HepG2 (cell line): ENCODE measurements around the gene FAM120B. TPM values are rescaled to one million over a fixed set of nuclear protein-coding genes. Genes with fewer than 3 reads are reported as not detected.
A peak's percentile ranks its signal among the peaks of the same experiment; 100 is the strongest.

ENCODE experiments used
- ATAC-seq: fragments of 200-7000 bp; cut with Tn5 transposase; 3 replicates; pipeline ENCODE4 v1.9.1; 2020; ENCODE audit warnings: mild to moderate bottlenecking, moderate library complexity
- BruUV-seq: library from RNA; stranded (reverse); fragments of 400-500 nt; replicated peaks from 2 replicates; lab custom pipeline; 2021; lab: Mats Ljungman, UMichigan
- CTCF ChIA-PET: fragments of 300-600 bp; formaldehyde crosslinking; extraction: SDS; loops from one replicate; lab custom pipeline; 2021; ENCODE audit warnings: low total read pairs, inconsistent platforms, low intra/inter-chr PET ratio; lab: Yijun Ruan, JAX
- POLR2A ChIA-PET: fragments of 350-600 bp; sonication (Branson Sonifier 250); formaldehyde crosslinking; loops from one replicate; lab custom pipeline; 2020; ENCODE audit warnings: antibody characterized with exemption, inconsistent platforms; lab: Yijun Ruan, JAX
- DNase-seq: peaks from one replicate; pipeline ENCODE4 v3.0.0-alpha.2; 2015; ENCODE audit warnings: low spot score
- FAIRE-seq: peaks from 3 replicates; lab custom pipeline; 2011; peaks lifted over from hg19 to GRCh38; lab: Jason Lieb, UNC
- H2AFZ ChIP-seq: one replicate; pipeline ENCODE4 v1.6.1; 2011; ENCODE audit warnings: low read length, inconsistent platforms
- H3K27ac ChIP-seq: fragments of 300-600 bp; 3 replicates; pipeline ENCODE4 v1.8.0; 2011; ENCODE audit warnings: mixed run types, mild to moderate bottlenecking, mixed read lengths, low read length, inconsistent platforms; ENCODE audit not compliant: insufficient read depth; ENCODE audit errors: extremely low read length
- H3K27me3 ChIP-seq, 2 experiments: fragments of 200-600 bp in 1 of 2; 2 replicates in 1 of 2; 3 replicates in 1 of 2; pipeline versions ENCODE4 v1.6.0 to v1.8.0; 2011; ENCODE audit warnings: low read length in 2 of 2, mild to moderate bottlenecking in 2 of 2, moderate library complexity in 2 of 2, inconsistent platforms in 1 of 2; ENCODE audit not compliant: insufficient read depth in 2 of 2, control insufficient read depth in 1 of 2
- H3K36me3 ChIP-seq, 2 experiments: fragments of 200-600 bp in 1 of 2; replicated peaks in 1 of 2; 2 replicates in 1 of 2; 3 replicates in 1 of 2; pipeline versions ENCODE4 v1.5.1 to v1.8.0; 2011; ENCODE audit warnings: low read length in 2 of 2, inconsistent platforms in 1 of 2; ENCODE audit not compliant: insufficient read depth in 2 of 2, control insufficient read depth in 1 of 2
- H3K4me1 ChIP-seq: 2 replicates; pipeline ENCODE4 v1.5.1; 2012; ENCODE audit warnings: low read length, inconsistent platforms; ENCODE audit not compliant: insufficient read depth
- H3K4me2 ChIP-seq: 2 replicates; pipeline ENCODE4 v1.6.0; 2011; ENCODE audit warnings: low read depth, low read length, inconsistent platforms
- H3K4me3 ChIP-seq, 3 experiments: fragments of 200-600 bp in 1 of 3; sonication (generic), shearing (Covaris generic) in 1 of 3; replicated peaks in 1 of 3; 2 replicates each; pipeline ENCODE4 v1.5.1; 2011 to 2016; ENCODE audit warnings: low read length in 3 of 3, inconsistent platforms in 2 of 3, low read depth in 2 of 3, mild to moderate bottlenecking in 2 of 3, control low read depth in 1 of 3, mixed read lengths in 1 of 3; ENCODE audit not compliant: insufficient read depth in 1 of 3
- H3K79me2 ChIP-seq: one replicate; pipeline ENCODE4 v1.6.1; 2011; ENCODE audit warnings: low read length, inconsistent platforms; ENCODE audit not compliant: insufficient read depth
- H3K9ac ChIP-seq: 2 replicates; pipeline ENCODE4 v1.6.0; 2011; ENCODE audit warnings: mild to moderate bottlenecking, low read depth, low read length, inconsistent platforms; ENCODE audit not compliant: insufficient read depth
- H3K9me3 ChIP-seq: 2 replicates; pipeline ENCODE4 v1.5.1; 2012; ENCODE audit warnings: mild to moderate bottlenecking, low read length
- H4K20me1 ChIP-seq: 2 replicates; pipeline ENCODE4 v1.6.0; 2011; ENCODE audit warnings: inconsistent platforms, mild to moderate bottlenecking, low read length, moderate library complexity; ENCODE audit not compliant: insufficient read depth
- EED ChIP-seq: sonication (generic); formaldehyde crosslinking; IDR thresholded peaks from 2 replicates; pipeline ENCODE4 v1.5.0; 2020; ENCODE audit warnings: mild to moderate bottlenecking, missing genetic modification reagents
- GATA4 ChIP-seq: sonication (generic); IDR thresholded peaks from 2 replicates; pipeline ENCODE4 v1.6.1; 2016; ENCODE audit warnings: antibody characterized with exemption, low read depth, borderline replicate concordance
- HMGA1 ChIP-seq: sonication (generic); formaldehyde crosslinking; conservative IDR thresholded peaks from 2 replicates; pipeline ENCODE4 v1.4.0; 2020; ENCODE audit warnings: missing genetic modification reagents
- HOXA9 ChIP-seq: sonication (generic); formaldehyde crosslinking; IDR thresholded peaks from 2 replicates; pipeline ENCODE4 v1.8.1; 2022; ENCODE audit warnings: missing genetic modification reagents, mild to moderate bottlenecking, moderate library complexity, borderline replicate concordance
- KDM4B ChIP-seq: sonication (generic); formaldehyde crosslinking; IDR thresholded peaks from 2 replicates; pipeline ENCODE4 v1.4.0; 2020; ENCODE audit warnings: missing genetic modification reagents
- KLF16 ChIP-seq, 2 experiments: sonication (generic) in 1 of 2; formaldehyde crosslinking in 1 of 2; IDR thresholded peaks; 2 replicates each; pipeline versions ENCODE4 v1.6.1 to v1.8.0; 2016 to 2023; ENCODE audit warnings: missing genetic modification reagents in 2 of 2, missing compliant biosample characterization in 1 of 2
- KMT2B ChIP-seq: IDR thresholded peaks from 2 replicates; pipeline ENCODE4 v1.6.1; 2016; ENCODE audit warnings: missing genetic modification reagents, missing compliant biosample characterization
- NBN ChIP-seq: fragments of 450-650 bp; conservative IDR thresholded peaks from 2 replicates; pipeline ENCODE4 v1.6.1; 2017
- RFX1 ChIP-seq: fragments of 450-650 bp; IDR thresholded peaks from 2 replicates; pipeline ENCODE4 v1.6.1; 2017
- SPEN ChIP-seq: sonication (generic); formaldehyde crosslinking; IDR thresholded peaks from 2 replicates; pipeline ENCODE4 v1.5.1; 2020; ENCODE audit warnings: low read depth, mild to moderate bottlenecking, missing genetic modification reagents
- TAF1 ChIP-seq: sonication (generic); formaldehyde crosslinking; IDR thresholded peaks from 2 replicates; pipeline ENCODE4 v1.4.0; 2020; ENCODE audit warnings: missing genetic modification reagents
- TSC22D2 ChIP-seq: sonication (generic); formaldehyde crosslinking; IDR thresholded peaks from 2 replicates; pipeline ENCODE4 v1.5.1; 2020; ENCODE audit warnings: missing genetic modification reagents, mild to moderate bottlenecking, borderline replicate concordance
- XBP1 ChIP-seq: sonication (generic); formaldehyde crosslinking; IDR thresholded peaks from 2 replicates; pipeline ENCODE4 v1.5.0; 2020; ENCODE audit warnings: missing genetic modification reagents
- ZNF253 ChIP-seq: sonication (generic); formaldehyde crosslinking; IDR thresholded peaks from 2 replicates; pipeline ENCODE4 v1.8.0; 2022; ENCODE audit warnings: mild to moderate bottlenecking, missing genetic modification reagents, borderline replicate concordance
- ZNF292 ChIP-seq: sonication (generic); formaldehyde crosslinking; IDR thresholded peaks from 2 replicates; pipeline ENCODE4 v1.8.1; 2022; ENCODE audit warnings: mild to moderate bottlenecking, low read depth, missing genetic modification reagents, borderline replicate concordance
- ZNF543 ChIP-seq: sonication (generic); formaldehyde crosslinking; IDR thresholded peaks from 2 replicates; pipeline ENCODE4 v1.4.0; 2020; ENCODE audit warnings: mild to moderate bottlenecking, missing genetic modification reagents
- ZNF670 ChIP-seq: sonication (generic); formaldehyde crosslinking; IDR thresholded peaks from 2 replicates; pipeline ENCODE4 v1.8.0; 2022; ENCODE audit warnings: mild to moderate bottlenecking, missing genetic modification reagents, borderline replicate concordance
- ZNF724P ChIP-seq: sonication (generic); formaldehyde crosslinking; IDR thresholded peaks from 2 replicates; pipeline ENCODE4 v1.8.0; 2022; ENCODE audit warnings: missing genetic modification reagents, borderline replicate concordance
- ZNF83 ChIP-seq: sonication (generic); formaldehyde crosslinking; IDR thresholded peaks from 2 replicates; pipeline ENCODE4 v1.4.0; 2020; ENCODE audit warnings: missing genetic modification reagents, mild to moderate bottlenecking, borderline replicate concordance
- ZSCAN9 ChIP-seq: IDR thresholded peaks from 2 replicates; pipeline ENCODE4 v1.6.1; 2016; ENCODE audit warnings: borderline replicate concordance
- WGBS: methylation state at CpG from one replicate; pipeline ENCODE4 v1.1.6; 2017; ENCODE audit warnings: low lambda C conversion rate; 5-methylcytosine and 5-hydroxymethylcytosine counted together
- in situ Hi-C: cut with HindIII; loops from 2 replicates; pipeline ENCODE4 v1.10.0; 2017; ENCODE audit warnings: low pct_unique_long_range_greater_than_20kb; ENCODE audit not compliant: extremely low pct_ligation_motif_present
- intact Hi-C: fragments of 100-400 bp; cut with micrococcal nuclease; formaldehyde crosslinking; loops from one replicate; pipeline ENCODE4 v1.10.0; 2022; ENCODE audit not compliant: unreplicated experiment
- polyA plus RNA-seq, 8 experiments: library from polyadenylated mRNA; depleted of rRNA in 3 of 8; stranded (reverse) in 7 of 8; unstranded in 1 of 8; fragments of >200 nt; fragmentation: Illumina TruSeq in 4 of 8; extraction: Trizol in 4 of 8; gene quantifications; 2 replicates each; pipeline versions ENCODE4 v1.2.1 to v1.2.3, GENCODE V29; 2011 to 2016; ENCODE audit warnings: low read depth in 4 of 8, missing spikeins in 1 of 8, mixed read lengths in 1 of 8; ENCODE audit not compliant: insufficient read depth in 1 of 8
- total RNA-seq, 5 experiments: library from RNA; depleted of rRNA; stranded (reverse); fragments of >200 nt; fragmentation: Illumina TruSeq; extraction: Trizol; gene quantifications; 2 replicates each; pipeline ENCODE4 v1.2.3, GENCODE V29; 2016; ENCODE audit warnings: low read depth in 1 of 5
- TF ChIP-seq, protein P1 (sequence below): sonication (generic); formaldehyde crosslinking; IDR thresholded peaks from 2 replicates; pipeline ENCODE4 v1.5.0; 2020; ENCODE audit warnings: mild to moderate bottlenecking, missing genetic modification reagents, moderate library complexity

Gene FAM120B
- total and polyA plus RNA-seq, 2 of the 13 experiments (the other 11 are each of a cell fraction or from before 2014, with no cell fraction given), result 9.2 to 10.7 TPM

GRCh38 chr6:170440437-170440836 is 133.9 kb downstream of the FAM120B start:
- TF ChIP-seq RFX1, result no peak
- TF ChIP-seq, protein P1, sequence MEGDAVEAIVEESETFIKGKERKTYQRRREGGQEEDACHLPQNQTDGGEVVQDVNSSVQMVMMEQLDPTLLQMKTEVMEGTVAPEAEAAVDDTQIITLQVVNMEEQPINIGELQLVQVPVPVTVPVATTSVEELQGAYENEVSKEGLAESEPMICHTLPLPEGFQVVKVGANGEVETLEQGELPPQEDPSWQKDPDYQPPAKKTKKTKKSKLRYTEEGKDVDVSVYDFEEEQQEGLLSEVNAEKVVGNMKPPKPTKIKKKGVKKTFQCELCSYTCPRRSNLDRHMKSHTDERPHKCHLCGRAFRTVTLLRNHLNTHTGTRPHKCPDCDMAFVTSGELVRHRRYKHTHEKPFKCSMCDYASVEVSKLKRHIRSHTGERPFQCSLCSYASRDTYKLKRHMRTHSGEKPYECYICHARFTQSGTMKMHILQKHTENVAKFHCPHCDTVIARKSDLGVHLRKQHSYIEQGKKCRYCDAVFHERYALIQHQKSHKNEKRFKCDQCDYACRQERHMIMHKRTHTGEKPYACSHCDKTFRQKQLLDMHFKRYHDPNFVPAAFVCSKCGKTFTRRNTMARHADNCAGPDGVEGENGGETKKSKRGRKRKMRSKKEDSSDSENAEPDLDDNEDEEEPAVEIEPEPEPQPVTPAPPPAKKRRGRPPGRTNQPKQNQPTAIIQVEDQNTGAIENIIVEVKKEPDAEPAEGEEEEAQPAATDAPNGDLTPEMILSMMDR (CRISPR knock-in tag), result peak; percentile 31; the same call in 1 of the 2 replicates
- Histone ChIP-seq H3K9ac (no peak overlapping the region), H3K27me3 (peaks cover 12 to 80% of the 10 kb centered on the region in 2 experiments), H2AFZ (no peak overlapping the region), H3K9me3 (peaks cover 8% of the 10 kb centered on the region), H4K20me1 (no peaks in the 10 kb centered on the region; the same call in 1 of the 2 replicates), H3K79me2 (no peaks in the 10 kb centered on the region), H3K4me2 (no peak overlapping the region), H3K36me3 (no peaks in the 10 kb centered on the region), H3K4me3 (no peak overlapping the region; a peak in 1 of 6 replicates), H3K27ac (no peak overlapping the region), H3K4me1 (peaks cover 8% of the 10 kb centered on the region)
- DNase-seq (no peak), ATAC-seq (no peak), FAIRE-seq (no peak)
- in situ Hi-C loops, result no loop called here
- BruUV-seq, result no TSS peak
- POLR2A ChIA-PET, result no interaction called here
- CTCF ChIA-PET, result no interaction called here
- 43% methylated on average over 14 of the region's 14 CpGs for WGBS
- intact Hi-C loops, result no loop called here

- ATAC-seq, result no peak
- H3K27me3 ChIP-seq, result peaks cover 13 to 81% of the 10 kb centered on the region in 2 experiments
- H3K4me2 ChIP-seq, result no peak overlapping the region
- CTCF ChIA-PET, result no interaction called here
- H4K20me1 ChIP-seq, result no peaks in the 10 kb centered on the region; the same call in 1 of the 2 replicates
- H3K36me3 ChIP-seq, result no peaks in the 10 kb centered on the region
- in situ Hi-C loops (no loop called here), intact Hi-C loops (no loop called here)
- no peak overlapping the region for H2AFZ ChIP-seq
- H3K27ac ChIP-seq, result no peak overlapping the region
- H3K4me1 ChIP-seq, result peaks cover 8% of the 10 kb centered on the region
- POLR2A ChIA-PET, result no interaction called here
- H3K79me2 ChIP-seq, result no peaks in the 10 kb centered on the region
- FAIRE-seq, result no peak
- no peak overlapping the region for H3K9ac ChIP-seq
- peaks cover 1% of the 10 kb centered on the region for H3K9me3 ChIP-seq
- 66% methylated on average over 3 of the region's 3 CpGs for WGBS
- no peak for DNase-seq
- BruUV-seq, result no TSS peak
- H3K4me3 ChIP-seq, result no peak overlapping the region
- TF ChIP-seq ZNF83 (CRISPR knock-in tag) (no peak), GATA4 (no peak), EED (CRISPR knock-in tag) (no peak), TSC22D2 (CRISPR knock-in tag) (no peak), ZSCAN9 (CRISPR knock-in tag) (no peak), KMT2B (CRISPR knock-in tag) (no peak), XBP1 (CRISPR knock-in tag) (no peak), KLF16 (CRISPR knock-in tag; IDR thresholded peaks at IDR 0.05) (no peak), NBN (no peak), HMGA1 (CRISPR knock-in tag) (no peak), ZNF670 (CRISPR knock-in tag) (no peak), SPEN (CRISPR knock-in tag) (no peak), KDM4B (CRISPR knock-in tag) (no peak), ZNF724P (no peak), ZNF292 (no peak), HOXA9 (CRISPR knock-in tag) (no peak), TAF1 (no peak), ZNF543 (CRISPR knock-in tag) (no peak), ZNF253 (no peak)
Measured at GRCh38 chr6:170441316-170441715, 134.8 kb downstream of the FAM120B start.
